ENCODE measurements around the gene PSAPL1.

The PSAPL1 gene

GRCh38 chr4:7466904-7467303 lies 32.2 kb upstream of the PSAPL1 start:
- TF ChIP-seq CTCF (IDR thresholded peaks at IDR 0.05; ENCODE audit: low read depth, low read length), result no peak
- DNase-seq (ENCODE audit: low read depth in 2 of 2), result no peak
- no peak overlapping the region for H3K4me3 ChIP-seq (replicated peaks in 1 of 2; ENCODE audit: low read depth in 2 of 2, low read length in 2 of 2)

GRCh38 chr4:7466215-7466614 lies 31.5 kb upstream of the PSAPL1 start:
- H3K4me3 ChIP-seq (replicated peaks in 1 of 2; ENCODE audit: low read depth in 2 of 2, low read length in 2 of 2), result no peak overlapping the region
- no peak for DNase-seq (ENCODE audit: low read depth in 2 of 2)
- TF ChIP-seq CTCF (IDR thresholded peaks at IDR 0.05; ENCODE audit: low read depth, low read length), result no peak

GRCh38 chr4:7465017-7465416 lies 30.3 kb upstream of the PSAPL1 start:
- no peak for DNase-seq (ENCODE audit: low read depth in 2 of 2)
- no peak for TF ChIP-seq CTCF (IDR thresholded peaks at IDR 0.05; ENCODE audit: low read depth, low read length)
- H3K4me3 ChIP-seq (replicated peaks in 1 of 2; ENCODE audit: low read depth in 2 of 2, low read length in 2 of 2), result no peak overlapping the region

- no peak overlapping the region for H3K4me3 ChIP-seq (replicated peaks in 1 of 2; ENCODE audit: low read depth in 2 of 2, low read length in 2 of 2)
- TF ChIP-seq CTCF (IDR thresholded peaks at IDR 0.05; ENCODE audit: low read depth, low read length), result no peak
- no peak for DNase-seq (ENCODE audit: low read depth in 2 of 2)
Measured at GRCh38 chr4:7464259-7464655, 29.5 kb upstream of the PSAPL1 start.

DNA sequence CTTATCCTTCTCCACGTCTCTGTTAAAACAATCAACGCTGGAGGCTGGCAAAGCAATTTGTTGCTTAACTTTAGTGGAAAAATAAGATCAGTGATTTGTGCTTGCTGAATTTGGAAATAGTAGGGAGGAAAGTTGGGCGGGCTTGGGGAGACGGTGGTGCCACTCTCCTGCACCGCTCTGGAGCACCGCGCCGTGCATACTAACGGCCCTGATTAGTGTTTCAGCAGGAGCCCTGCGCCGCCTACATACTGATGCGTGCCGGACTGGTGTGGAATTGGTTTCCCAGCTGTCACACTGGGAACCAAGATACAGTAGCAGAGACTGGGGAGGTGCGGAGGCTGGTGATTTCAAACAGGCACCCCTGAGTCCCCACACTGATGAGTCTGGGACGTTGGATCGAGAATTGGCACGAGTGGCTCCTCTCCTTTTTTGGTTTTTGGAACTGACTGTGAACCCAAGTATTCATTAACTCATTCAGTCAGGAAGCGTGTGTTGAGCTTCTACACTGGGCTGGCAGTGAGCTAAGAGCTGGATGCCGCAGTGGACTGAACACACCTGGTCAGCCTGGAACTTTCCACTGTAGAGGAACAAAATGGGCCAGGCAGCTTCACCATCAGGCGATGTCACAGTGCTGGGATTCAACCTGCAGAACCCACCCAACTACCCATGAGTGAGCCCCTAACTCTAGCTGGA lies 29.0 kb upstream of the PSAPL1 start:
- no peak overlapping the region for H3K4me3 ChIP-seq (replicated peaks in 1 of 2; ENCODE audit: low read depth in 2 of 2, low read length in 2 of 2)
- no peak for DNase-seq (ENCODE audit: low read depth in 2 of 2)
- no peak for TF ChIP-seq CTCF (IDR thresholded peaks at IDR 0.05; ENCODE audit: low read depth, low read length)

DNA sequence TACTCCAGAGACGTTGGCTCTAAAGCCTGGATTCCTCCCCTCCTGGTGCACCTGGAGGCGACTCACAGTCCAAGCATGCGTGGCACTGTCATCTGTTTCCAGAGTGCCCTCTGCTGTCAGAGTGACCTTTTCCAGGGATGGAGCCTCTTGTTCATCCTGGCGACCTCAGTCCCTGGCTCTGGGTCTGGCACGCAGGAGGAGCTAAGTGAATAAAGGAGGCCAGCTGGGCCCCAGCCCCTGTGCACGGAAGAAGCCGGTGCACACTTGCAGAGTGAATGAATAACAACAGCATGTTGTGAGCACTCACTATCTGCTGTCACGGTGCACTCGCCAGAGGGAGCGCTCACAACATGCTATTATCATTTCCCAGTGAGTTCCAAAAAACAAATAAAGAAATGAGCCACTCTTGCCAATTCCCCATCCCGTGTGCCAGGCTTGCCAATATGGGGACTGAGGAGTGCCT lies 27.8 kb upstream of the PSAPL1 start:
- no peak for TF ChIP-seq CTCF (IDR thresholded peaks at IDR 0.05; ENCODE audit: low read depth, low read length)
- no peak overlapping the region for H3K4me3 ChIP-seq (replicated peaks in 1 of 2; ENCODE audit: low read depth in 2 of 2, low read length in 2 of 2)
- DNase-seq (ENCODE audit: low read depth in 2 of 2), result peak in 1 of 2 donors; percentile 10

DNA sequence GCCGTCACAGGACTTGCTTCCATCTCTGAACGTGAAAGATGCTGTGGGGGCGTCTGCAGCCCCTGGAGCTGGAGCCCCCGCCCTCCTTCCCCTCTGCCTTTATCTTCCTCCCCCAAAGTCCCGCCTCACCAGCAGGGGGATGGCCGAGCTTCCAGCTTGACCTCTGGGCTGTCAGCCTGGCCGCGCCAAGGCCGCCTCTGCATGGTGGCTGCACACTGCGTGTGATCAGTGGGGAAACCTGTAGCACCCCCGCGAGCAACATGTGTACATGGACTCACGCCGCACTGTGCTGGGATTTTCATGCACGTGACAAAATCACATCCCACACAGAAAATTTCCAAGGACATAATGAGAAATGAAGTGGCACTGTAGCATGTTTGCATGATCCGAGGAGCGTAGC lies 26.5 kb upstream of the PSAPL1 start:
- H3K4me3 ChIP-seq (replicated peaks in 1 of 2; ENCODE audit: low read depth in 2 of 2, low read length in 2 of 2), result no peak overlapping the region
- no peak for TF ChIP-seq CTCF (IDR thresholded peaks at IDR 0.05; ENCODE audit: low read depth, low read length)
- no peak for DNase-seq (ENCODE audit: low read depth in 2 of 2)
